Hepatocyte (in vitro differentiated cells): ENCODE results near the gene PGD. TPM values are rescaled to one million over a fixed set of nuclear protein-coding genes. Genes with fewer than 3 reads are reported as not detected.
A peak's percentile ranks its signal among the peaks of the same experiment; 100 is the strongest.

Experiments
- DNase-seq: peaks from one replicate; pipeline ENCODE4 v3.0.0-alpha.2; 2016; ENCODE audit warnings: low spot score
- H2AFZ ChIP-seq: fragments of 200-600 bp; sonication (generic); 2 replicates; pipeline ENCODE4 v1.6.0; 2016; ENCODE audit warnings: antibody characterized with exemption, mild to moderate bottlenecking
- H3K27ac ChIP-seq: fragments of 200-600 bp; sonication (generic); 2 replicates; pipeline ENCODE4 v1.5.1; 2016; ENCODE audit warnings: mild to moderate bottlenecking
- H3K27me3 ChIP-seq: fragments of 200-600 bp; sonication (generic); 2 replicates; pipeline ENCODE4 v1.6.1; 2016
- H3K36me3 ChIP-seq: fragments of 200-600 bp; sonication (generic); replicated peaks from 2 replicates; pipeline ENCODE4 v1.5.1; 2016; ENCODE audit warnings: low read depth; ENCODE audit not compliant: insufficient read depth
- H3K4me1 ChIP-seq: fragments of 200-600 bp; sonication (generic); 2 replicates; pipeline ENCODE4 v1.5.1; 2016; ENCODE audit warnings: mild to moderate bottlenecking, moderate library complexity; ENCODE audit not compliant: insufficient read depth
- H3K4me2 ChIP-seq: fragments of 200-600 bp; sonication (generic); 2 replicates; pipeline ENCODE4 v1.6.0; 2016
- H3K4me3 ChIP-seq: fragments of 200-600 bp; sonication (generic); 2 replicates; pipeline ENCODE4 v1.5.1; 2016; ENCODE audit warnings: mild to moderate bottlenecking
- H3K79me2 ChIP-seq: fragments of 200-600 bp; sonication (generic); 2 replicates; pipeline ENCODE4 v1.6.0; 2017; ENCODE audit warnings: mild to moderate bottlenecking
- H3K9me2 ChIP-seq: fragments of 200-600 bp; sonication (generic); replicated peaks from 2 replicates; pipeline ENCODE4 v1.6.0; 2017; ENCODE audit warnings: mild to moderate bottlenecking; ENCODE audit not compliant: insufficient read depth
- H3K9me3 ChIP-seq: fragments of 200-600 bp; sonication (generic); 2 replicates; pipeline ENCODE4 v1.5.1; 2016; ENCODE audit warnings: low read depth, mild to moderate bottlenecking
- H4K20me1 ChIP-seq: fragments of 200-600 bp; sonication (generic); 2 replicates; pipeline ENCODE4 v1.6.0; 2016; ENCODE audit warnings: mild to moderate bottlenecking; ENCODE audit not compliant: insufficient read depth, poor library complexity, severe bottlenecking
- EZH2 ChIP-seq: fragments of 200-600 bp; sonication (generic); IDR thresholded peaks from 2 replicates; pipeline ENCODE4 v1.6.1; 2016; ENCODE audit warnings: antibody characterized with exemption, mild to moderate bottlenecking, borderline replicate concordance
- EZH2phosphoT487 ChIP-seq: fragments of 200-600 bp; sonication (generic); IDR thresholded peaks from one replicate; pipeline ENCODE4 v1.6.1; 2018; ENCODE audit warnings: antibody characterized with exemption, mild to moderate bottlenecking, low read depth, moderate library complexity; ENCODE audit not compliant: unreplicated experiment, severe bottlenecking
- WGBS: methylation state at CpG from one replicate; pipeline ENCODE4 v1.1.6; 2016; ENCODE audit warnings: low lambda C conversion rate; ENCODE audit errors: missing lambda C conversion rate; 5-methylcytosine and 5-hydroxymethylcytosine counted together
- polyA plus RNA-seq: library from polyadenylated mRNA; unstranded; fragments of >200 nt; fragmentation: Nextera tagmentation; extraction: Ambion mirVana; gene quantifications from 2 replicates; pipeline ENCODE4 v1.2.1, GENCODE V29; 2016
- total RNA-seq: library from RNA; depleted of rRNA; stranded (reverse); fragments of >200 nt; gene quantifications from 2 replicates; pipeline ENCODE4 v1.2.3, GENCODE V29; 2014
- TF ChIP-seq, protein P1 (sequence below): fragments of 200-600 bp; sonication (generic); IDR thresholded peaks from 2 replicates; pipeline ENCODE4 v1.5.1; 2016; ENCODE audit warnings: antibody characterized with exemption, mild to moderate bottlenecking; ENCODE audit not compliant: poor library complexity

The PGD gene
- total RNA-seq = 86.8 and 103 TPM in 2 replicates
- polyA plus RNA-seq = 98.7 and 103 TPM in 2 replicates

GRCh38 chr1:10398734-10399443, at the start of gene PGD:
Gene PGD (plus strand): TSS chr1:10399064. CDS start chr1:10399118, 54 bp downstream.
- no peaks in the 10 kb centered on the region for H3K27me3 ChIP-seq
- 1% methylated on average over 71 of the region's 76 CpGs for WGBS
- H3K4me2 ChIP-seq = peak within 1 kb of the TSS; percentile 90
- peaks cover 11% of the 10 kb centered on the region for H3K4me1 ChIP-seq
- peak within 1 kb of the TSS; percentile 75 for H2AFZ ChIP-seq
- no peaks in the 10 kb centered on the region for H3K9me3 ChIP-seq
- H3K4me3 ChIP-seq = peak within 1 kb of the TSS; percentile 71
- peak within 1 kb of the TSS; percentile 96 for H3K27ac ChIP-seq
- no peaks in the 10 kb centered on the region for H3K9me2 ChIP-seq
- H4K20me1 ChIP-seq = no peaks in the 10 kb centered on the region
- peaks cover 32% of the 10 kb centered on the region for H3K79me2 ChIP-seq
- DNase-seq = peak; percentile 99
- H3K36me3 ChIP-seq = no peaks in the 10 kb centered on the region
- TF ChIP-seq EZH2 (no peak), EZH2phosphoT487 (no peak)
- TF ChIP-seq, protein P1, sequence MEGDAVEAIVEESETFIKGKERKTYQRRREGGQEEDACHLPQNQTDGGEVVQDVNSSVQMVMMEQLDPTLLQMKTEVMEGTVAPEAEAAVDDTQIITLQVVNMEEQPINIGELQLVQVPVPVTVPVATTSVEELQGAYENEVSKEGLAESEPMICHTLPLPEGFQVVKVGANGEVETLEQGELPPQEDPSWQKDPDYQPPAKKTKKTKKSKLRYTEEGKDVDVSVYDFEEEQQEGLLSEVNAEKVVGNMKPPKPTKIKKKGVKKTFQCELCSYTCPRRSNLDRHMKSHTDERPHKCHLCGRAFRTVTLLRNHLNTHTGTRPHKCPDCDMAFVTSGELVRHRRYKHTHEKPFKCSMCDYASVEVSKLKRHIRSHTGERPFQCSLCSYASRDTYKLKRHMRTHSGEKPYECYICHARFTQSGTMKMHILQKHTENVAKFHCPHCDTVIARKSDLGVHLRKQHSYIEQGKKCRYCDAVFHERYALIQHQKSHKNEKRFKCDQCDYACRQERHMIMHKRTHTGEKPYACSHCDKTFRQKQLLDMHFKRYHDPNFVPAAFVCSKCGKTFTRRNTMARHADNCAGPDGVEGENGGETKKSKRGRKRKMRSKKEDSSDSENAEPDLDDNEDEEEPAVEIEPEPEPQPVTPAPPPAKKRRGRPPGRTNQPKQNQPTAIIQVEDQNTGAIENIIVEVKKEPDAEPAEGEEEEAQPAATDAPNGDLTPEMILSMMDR = no peak

DNA sequence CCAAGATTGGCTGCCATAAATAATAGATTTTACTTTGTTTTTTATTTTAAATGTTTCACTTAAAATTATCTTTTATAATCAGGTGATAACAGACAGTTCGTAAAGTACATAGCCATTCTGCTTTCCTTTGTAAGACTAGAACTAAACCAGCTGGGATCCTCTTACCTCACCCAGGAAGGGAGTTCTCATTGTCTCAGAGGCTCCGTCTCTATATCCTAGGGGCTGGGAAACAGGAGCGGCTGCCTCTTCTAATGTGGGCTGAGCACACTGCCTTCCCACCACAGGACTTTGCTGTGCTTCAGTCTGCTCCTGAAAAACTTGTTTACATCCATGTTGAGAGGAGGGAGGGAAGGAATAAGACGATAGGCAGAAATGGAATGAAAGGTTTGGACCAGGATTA, 45.6 kb upstream of the PGD start:
- H3K4me3 ChIP-seq = no peak overlapping the region
- H3K9me3 ChIP-seq = no peaks in the 10 kb centered on the region
- H3K4me2 ChIP-seq = no peak overlapping the region
- H3K27me3 ChIP-seq = no peaks in the 10 kb centered on the region
- no peaks in the 10 kb centered on the region for H3K79me2 ChIP-seq
- H3K27ac ChIP-seq = no peak overlapping the region
- no peak for TF ChIP-seq EZH2phosphoT487
- TF ChIP-seq, protein P1 = no peak
- TF ChIP-seq EZH2 = no peak
- H3K36me3 ChIP-seq = no peaks in the 10 kb centered on the region
- no peaks in the 10 kb centered on the region for H3K9me2 ChIP-seq
- no peak overlapping the region for H2AFZ ChIP-seq
- WGBS = 55% methylated on average over 4 of the region's 4 CpGs
- DNase-seq = no peak
- no peaks in the 10 kb centered on the region for H4K20me1 ChIP-seq
- H3K4me1 ChIP-seq = no peaks in the 10 kb centered on the region

DNA sequence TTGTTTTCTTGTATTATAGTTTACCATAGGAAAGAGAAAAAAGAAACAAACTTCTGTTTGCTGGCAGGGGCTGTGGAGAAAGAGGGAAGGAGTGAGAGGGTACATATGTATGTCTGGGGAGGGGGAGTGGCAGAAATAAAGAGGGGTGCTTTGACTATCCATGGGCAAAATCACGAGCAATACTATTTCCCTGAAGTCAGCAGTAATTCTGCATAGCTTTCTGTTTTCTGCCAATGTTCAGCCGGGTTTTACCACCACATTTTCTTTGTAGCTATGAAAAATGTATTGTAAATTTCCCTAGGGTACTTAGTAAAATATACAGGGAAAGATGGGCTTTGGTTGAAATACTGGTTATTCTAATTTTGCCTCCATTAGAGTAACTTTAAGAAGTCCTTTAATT, 45.2 kb upstream of the PGD start:
- Histone ChIP-seq H3K9me2 (no peaks in the 10 kb centered on the region), H3K27me3 (no peaks in the 10 kb centered on the region), H2AFZ (no peak overlapping the region), H4K20me1 (no peaks in the 10 kb centered on the region), H3K4me1 (no peaks in the 10 kb centered on the region), H3K4me3 (no peak overlapping the region), H3K36me3 (no peaks in the 10 kb centered on the region), H3K9me3 (no peaks in the 10 kb centered on the region), H3K27ac (no peak overlapping the region), H3K4me2 (no peak overlapping the region), H3K79me2 (no peaks in the 10 kb centered on the region)
- DNase-seq = no peak
- WGBS = 66% methylated on average over 2 of the region's 2 CpGs
- TF ChIP-seq, protein P1 = no peak
- no peak for TF ChIP-seq EZH2phosphoT487
- TF ChIP-seq EZH2 = no peak
